ENCODE measurements around the gene TTPAL. TPM values are rescaled to one million over a fixed set of nuclear protein-coding genes. Genes with fewer than 3 reads are reported as not detected.

TTPAL gene
- total and polyA plus RNA-seq, 12 donors: 4.2 to 17.8 (median 12.5) TPM

- no peak for DNase-seq
- TF ChIP-seq POLR2A (IDR thresholded peaks at IDR 0.05) (no peak), CTCF (IDR thresholded peaks at IDR 0.05) (no peak)
- no peaks in the 10 kb centered on the region for H3K27me3 ChIP-seq
- intact Hi-C loops (cut with DNase I): no loop called here
- H3K9me3 ChIP-seq (replicated peaks in 1 of 3): no peaks in the 10 kb centered on the region
- peaks cover 0 to 5% of the 10 kb centered on the region in 2 donors for H3K4me1 ChIP-seq (replicated peaks in 1 of 2)
- no peak overlapping the region for H3K4me3 ChIP-seq
- H3K36me3 ChIP-seq (replicated peaks in 1 of 2): no peaks in the 10 kb centered on the region
- 84 to 97% (median 86%) methylated on average over 7 of the region's 7 CpGs for WGBS, 4 donors
- H3K27ac ChIP-seq: no peak overlapping the region
Measured at GRCh38 chr20:44430270-44431065, 45.2 kb upstream of the TTPAL start.

- peaks cover 0 to 5% of the 10 kb centered on the region in 2 donors for H3K4me1 ChIP-seq (replicated peaks in 1 of 2)
- H3K9me3 ChIP-seq (replicated peaks in 1 of 3): no peaks in the 10 kb centered on the region
- H3K4me3 ChIP-seq: no peak overlapping the region
- no peaks in the 10 kb centered on the region for H3K36me3 ChIP-seq (replicated peaks in 1 of 2)
- intact Hi-C loops (cut with DNase I): no loop called here
- no peaks in the 10 kb centered on the region for H3K27me3 ChIP-seq
- no peak for DNase-seq
- WGBS, 4 donors: 43 to 83% (median 64%) methylated on average over 1 to 4 of the region's 4 CpGs
- no peak overlapping the region for H3K27ac ChIP-seq
- TF ChIP-seq POLR2A (IDR thresholded peaks at IDR 0.05) (no peak), CTCF (IDR thresholded peaks at IDR 0.05) (no peak)
Measured at GRCh38 chr20:44431118-44431501, 44.6 kb upstream of the TTPAL start.

- Histone ChIP-seq H3K36me3 (replicated peaks in 1 of 2) (no peaks in the 10 kb centered on the region), H3K9me3 (replicated peaks in 1 of 3) (no peaks in the 10 kb centered on the region), H3K4me3 (no peak overlapping the region), H3K4me1 (replicated peaks in 1 of 2) (peaks cover 0 to 5% of the 10 kb centered on the region in 2 donors), H3K27ac (no peak overlapping the region), H3K27me3 (no peaks in the 10 kb centered on the region)
- no peak for DNase-seq
- intact Hi-C loops (cut with DNase I): no loop called here
- TF ChIP-seq CTCF (IDR thresholded peaks at IDR 0.05): no peak
- TF ChIP-seq POLR2A (IDR thresholded peaks at IDR 0.05): no peak
- WGBS, 4 donors: 69 to 77% (median 71%) methylated on average over 8 to 11 of the region's 11 CpGs
Measured at GRCh38 chr20:44431502-44432234, 44.0 kb upstream of the TTPAL start.
